GM12801 (cell line): ENCODE results near the gene NUMB.

ENCODE experiments used
- TF ChIP-seq, protein P1 (sequence below): IDR thresholded peaks from one replicate; pipeline ENCODE4 v1.5.1; 2011; ENCODE audit warnings: control low read depth; ENCODE audit not compliant: insufficient read length; ENCODE audit errors: extremely low read depth

Gene NUMB

GRCh38 chr14:73383356-73383755 lies 75.0 kb downstream of the NUMB start:
- TF ChIP-seq, protein P1, sequence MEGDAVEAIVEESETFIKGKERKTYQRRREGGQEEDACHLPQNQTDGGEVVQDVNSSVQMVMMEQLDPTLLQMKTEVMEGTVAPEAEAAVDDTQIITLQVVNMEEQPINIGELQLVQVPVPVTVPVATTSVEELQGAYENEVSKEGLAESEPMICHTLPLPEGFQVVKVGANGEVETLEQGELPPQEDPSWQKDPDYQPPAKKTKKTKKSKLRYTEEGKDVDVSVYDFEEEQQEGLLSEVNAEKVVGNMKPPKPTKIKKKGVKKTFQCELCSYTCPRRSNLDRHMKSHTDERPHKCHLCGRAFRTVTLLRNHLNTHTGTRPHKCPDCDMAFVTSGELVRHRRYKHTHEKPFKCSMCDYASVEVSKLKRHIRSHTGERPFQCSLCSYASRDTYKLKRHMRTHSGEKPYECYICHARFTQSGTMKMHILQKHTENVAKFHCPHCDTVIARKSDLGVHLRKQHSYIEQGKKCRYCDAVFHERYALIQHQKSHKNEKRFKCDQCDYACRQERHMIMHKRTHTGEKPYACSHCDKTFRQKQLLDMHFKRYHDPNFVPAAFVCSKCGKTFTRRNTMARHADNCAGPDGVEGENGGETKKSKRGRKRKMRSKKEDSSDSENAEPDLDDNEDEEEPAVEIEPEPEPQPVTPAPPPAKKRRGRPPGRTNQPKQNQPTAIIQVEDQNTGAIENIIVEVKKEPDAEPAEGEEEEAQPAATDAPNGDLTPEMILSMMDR = no peak

- TF ChIP-seq, protein P1 = no peak
Measured at GRCh38 chr14:73381380-73382013, 76.8 kb downstream of the NUMB start.

DNA sequence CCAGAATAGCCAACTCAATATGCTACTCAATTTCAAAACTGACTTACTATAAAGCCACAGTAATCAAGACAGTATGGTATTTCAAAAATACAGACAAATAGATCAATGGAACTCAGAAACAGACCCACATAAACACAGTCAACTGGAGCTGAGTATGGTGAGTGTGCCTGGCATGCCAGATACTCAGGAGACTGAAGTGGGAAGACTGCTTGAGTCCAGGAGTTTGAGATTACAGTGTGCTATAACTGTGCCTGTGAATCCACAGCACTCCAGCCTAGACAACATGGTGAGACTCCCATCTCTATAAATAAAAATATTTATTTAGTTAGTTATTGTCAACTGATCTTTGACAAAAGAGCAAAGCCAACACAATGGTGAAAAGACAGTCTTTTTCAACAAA lies 81.8 kb downstream of the NUMB start:
- TF ChIP-seq, protein P1 = no peak

DNA sequence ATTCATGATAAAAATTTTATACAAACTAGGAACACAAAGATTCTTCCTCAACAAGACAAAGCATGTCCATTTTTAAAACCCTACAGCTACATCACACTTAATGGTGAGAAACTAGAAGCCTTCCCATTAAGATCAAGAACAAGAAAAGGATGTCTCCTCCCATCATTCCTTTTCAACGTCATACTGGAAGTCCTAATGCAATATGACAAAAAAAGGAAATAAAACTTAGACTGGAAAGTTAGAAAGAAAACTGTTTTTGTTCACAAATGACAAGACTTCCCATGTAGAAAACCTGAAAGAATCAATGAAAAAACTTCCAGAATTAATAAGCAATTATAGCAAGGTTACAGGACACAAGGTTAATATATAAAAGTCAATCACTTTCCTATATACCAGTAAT lies 82.5 kb downstream of the NUMB start:
- TF ChIP-seq, protein P1 = no peak

- TF ChIP-seq, protein P1 = no peak
Measured at GRCh38 chr14:73374218-73374617, 84.1 kb downstream of the NUMB start.

- TF ChIP-seq, protein P1 = no peak
Measured at GRCh38 chr14:73372529-73372928, 85.8 kb downstream of the NUMB start.

DNA sequence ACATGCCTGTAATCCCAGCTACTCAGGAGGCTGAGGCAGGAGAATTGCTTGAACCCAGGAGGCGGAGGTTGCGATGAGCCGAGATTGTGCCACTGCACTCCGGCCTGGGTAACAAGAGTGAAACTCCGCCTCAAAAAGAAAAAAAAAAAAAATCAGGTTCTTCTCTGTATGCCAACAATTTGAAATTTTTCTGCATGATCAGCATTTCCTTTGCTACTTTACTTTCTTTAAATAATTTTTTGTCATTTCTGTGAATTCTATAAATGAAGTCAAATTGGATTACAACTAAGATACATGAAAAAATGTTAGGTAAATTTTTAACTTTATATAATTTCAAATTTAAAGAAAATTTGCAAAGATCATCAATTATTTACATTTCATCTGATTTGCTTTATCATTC lies 87.8 kb downstream of the NUMB start:
- TF ChIP-seq, protein P1 = no peak
